Stimulated activated CD4-positive, alpha-beta T cell treated with anti-CD3 and anti-CD28 coated beads, Interleukin-2, amount 100 ng/mL, for 4 hours (primary cell): ENCODE data around the gene SNX8.
"Not testable (repeated sequence)": the region's sequence is repeated elsewhere in the genome, so short reads cannot be mapped to it uniquely, and the experiment has no call there.

Source experiments
- DNase-seq: peaks from one replicate; pipeline ENCODE4 v3.0.0-alpha.2; 2020; ENCODE audit warnings: low read depth

Gene SNX8

GRCh38 chr7:2326951-2327350 is 12.7 kb upstream of the SNX8 start:
- DNase-seq: no peak

GRCh38 chr7:2325162-2325561 is 10.9 kb upstream of the SNX8 start:
- DNase-seq: no peak

- DNase-seq: no peak
Measured at GRCh38 chr7:2321020-2321419, 6.8 kb upstream of the SNX8 start.

- no peak for DNase-seq
Measured at GRCh38 chr7:2317556-2318293, 3.5 kb upstream of the SNX8 start.

- DNase-seq: no peak
Measured at GRCh38 chr7:2316578-2316977, 2.3 kb upstream of the SNX8 start.

- no peak for DNase-seq
Measured at GRCh38 chr7:2315787-2316186, 1.5 kb upstream of the SNX8 start.

GRCh38 chr7:2314956-2315530 is 802 bp upstream of the SNX8 start:
- not testable (repeated sequence) for DNase-seq

GRCh38 chr7:2313450-2314208 is 612 bp downstream of the SNX8 start:
- DNase-seq: no peak

- no peak for DNase-seq
Measured at GRCh38 chr7:2312267-2312929, 1.8 kb downstream of the SNX8 start.

- no peak for DNase-seq
Measured at GRCh38 chr7:2309889-2310331, 4.3 kb downstream of the SNX8 start.

- no peak for DNase-seq
Measured at GRCh38 chr7:2307690-2308107, 6.5 kb downstream of the SNX8 start.

- DNase-seq: no peak
Measured at GRCh38 chr7:2306688-2307087, 7.6 kb downstream of the SNX8 start.

GRCh38 chr7:2305258-2305657 is 9.0 kb downstream of the SNX8 start:
- DNase-seq: not testable (repeated sequence)

- not testable (repeated sequence) for DNase-seq
Measured at GRCh38 chr7:2303520-2303919, 10.7 kb downstream of the SNX8 start.

GRCh38 chr7:2302743-2303397 is 11.4 kb downstream of the SNX8 start:
- DNase-seq: not testable (repeated sequence)

GRCh38 chr7:2301511-2301863 is 12.8 kb downstream of the SNX8 start:
- no peak for DNase-seq

- DNase-seq: no peak
Measured at GRCh38 chr7:2299870-2300512, 14.2 kb downstream of the SNX8 start.

- peak; percentile 25 for DNase-seq
Measured at GRCh38 chr7:2299131-2299829, 15.0 kb downstream of the SNX8 start.

GRCh38 chr7:2296832-2297231 is 17.4 kb downstream of the SNX8 start:
- no peak for DNase-seq

- no peak for DNase-seq
Measured at GRCh38 chr7:2295936-2296620, 18.2 kb downstream of the SNX8 start.
